BLaER1 treated with 17β-estradiol and CSF1 and Interleukin-3, amounts not matched to agents 10 nM and 100 nM (cell line): ENCODE measurements around the gene NRG3.

Experiments used
- H3K27ac ChIP-seq, 11 experiments: shearing (Covaris generic); formaldehyde crosslinking; 2 replicates each; pipeline ENCODE4 v1.8.1; 2022
- H3K27me3 ChIP-seq, 11 experiments: shearing (Covaris generic); formaldehyde crosslinking; 2 replicates each; pipeline ENCODE4 v1.8.1; 2022
- H3K36me3 ChIP-seq, 11 experiments: shearing (Covaris generic); formaldehyde crosslinking; 2 replicates each; pipeline ENCODE4 v1.8.1; 2022
- H3K4me1 ChIP-seq, 10 experiments: shearing (Covaris generic); formaldehyde crosslinking; 2 replicates each; pipeline ENCODE4 v1.8.1; 2022
- H3K4me2 ChIP-seq, 11 experiments: shearing (Covaris generic); formaldehyde crosslinking; 2 replicates each; pipeline ENCODE4 v1.8.1; 2022
- H3K4me3 ChIP-seq, 10 experiments: shearing (Covaris generic); formaldehyde crosslinking; 2 replicates each; pipeline ENCODE4 v1.8.1; 2022
- H3K9ac ChIP-seq, 11 experiments: shearing (Covaris generic); formaldehyde crosslinking; 2 replicates each; pipeline ENCODE4 v1.8.1; 2022
- H3K9me3 ChIP-seq, 11 experiments: shearing (Covaris generic); formaldehyde crosslinking; replicated peaks in 1 of 11; 2 replicates each; pipeline ENCODE4 v1.8.1; 2022
- H4K20me1 ChIP-seq, 11 experiments: shearing (Covaris generic); formaldehyde crosslinking; 2 replicates each; pipeline ENCODE4 v1.8.1; 2022
- Cebpa-rat ChIP-seq, 11 experiments: shearing (Covaris generic); IDR thresholded peaks; 2 replicates each; pipeline ENCODE4 v1.8.1; 2022

The NRG3 gene

DNA sequence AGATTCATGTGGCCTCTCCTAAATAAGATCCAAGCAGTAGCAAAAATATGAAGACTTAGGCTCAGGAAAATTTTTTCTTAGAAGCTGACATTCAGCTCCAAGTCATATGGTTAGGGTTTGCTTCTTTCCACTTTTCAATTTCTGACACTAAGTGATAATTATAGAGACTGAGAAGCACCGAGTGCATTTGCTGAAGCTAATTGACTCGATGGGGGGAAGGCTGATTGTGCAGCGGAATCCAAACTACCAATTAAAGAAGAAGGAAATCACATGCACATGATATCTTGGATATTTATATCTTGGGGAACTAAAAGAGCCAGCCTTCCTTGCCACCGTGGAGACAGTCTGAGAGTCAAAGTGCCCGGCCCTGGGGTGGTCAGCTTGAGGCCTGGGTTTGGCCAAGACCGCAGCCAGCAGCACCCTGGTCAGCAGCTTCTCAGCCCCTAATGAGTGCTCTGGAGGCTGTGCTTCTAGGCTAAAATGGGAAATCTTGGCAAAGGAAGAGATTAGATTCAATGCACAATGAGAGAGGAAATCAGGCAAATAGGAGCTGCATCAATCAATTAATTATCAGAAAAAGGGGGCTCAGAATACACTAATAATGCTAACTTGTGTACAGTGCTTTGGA, 589.3 kb downstream of the NRG3 start:
- no peak for TF ChIP-seq Cebpa-rat (IDR thresholded peaks at IDR 0.05)
- Histone ChIP-seq H3K9ac (no peak overlapping the region), H3K27ac (no peak overlapping the region)

DNA sequence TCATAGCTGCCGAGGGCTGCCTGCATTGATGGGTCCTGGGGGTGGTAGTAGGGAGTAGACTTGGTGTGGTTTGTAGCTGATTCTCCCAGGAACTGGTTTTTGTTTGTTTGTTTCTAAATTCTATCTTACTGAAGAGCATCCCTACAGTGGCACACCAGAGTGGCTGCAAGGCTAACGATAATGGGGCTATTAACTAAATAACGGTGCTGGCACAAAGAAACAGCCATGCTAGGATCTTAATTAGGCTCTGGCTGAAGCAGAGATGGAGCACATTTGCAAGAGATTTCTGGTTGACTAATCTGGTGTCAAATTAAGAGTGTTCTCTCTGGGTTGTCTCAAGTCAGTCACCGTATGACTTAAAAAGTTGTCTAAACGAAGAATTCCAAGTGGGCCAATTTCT, 590.0 kb downstream of the NRG3 start:
- Histone ChIP-seq H3K4me2 (peak overlapping the region in 3 of 11 experiments; percentile 17 to 32 (median 21); a peak in 6 of 22 replicates), H3K4me1 (peaks cover 0 to 39% (median 15%) of the 10 kb centered on the region in 10 experiments; a peak in 9 of 20 replicates), H3K36me3 (peaks cover 0 to 13% (median 0%) of the 10 kb centered on the region in 11 experiments; a peak in 4 of 22 replicates), H3K9ac (no peak overlapping the region), H3K27me3 (no peaks in the 10 kb centered on the region), H3K4me3 (no peak overlapping the region), H3K27ac (no peak overlapping the region), H3K9me3 (peaks cover 0 to 16% (median 0%) of the 10 kb centered on the region in 11 experiments; a peak in 4 of 22 replicates), H4K20me1 (no peaks in the 10 kb centered on the region)
- TF ChIP-seq Cebpa-rat (IDR thresholded peaks at IDR 0.05) = no peak

More for the DNA sequence above, 589.3 kb downstream of the NRG3 start:
- Histone ChIP-seq H3K4me1 (peaks cover 0 to 39% (median 15%) of the 10 kb centered on the region in 10 experiments; a peak in 9 of 20 replicates), H3K4me3 (no peak overlapping the region), H3K9me3 (peaks cover 0 to 16% (median 0%) of the 10 kb centered on the region in 11 experiments; a peak in 4 of 22 replicates), H4K20me1 (no peaks in the 10 kb centered on the region), H3K36me3 (peaks cover 0 to 16% (median 0%) of the 10 kb centered on the region in 11 experiments; a peak in 4 of 22 replicates), H3K4me2 (peak overlapping the region in 7 of 11 experiments; percentile 3 to 32 (median 20); a peak in 10 of 22 replicates), H3K27me3 (no peaks in the 10 kb centered on the region)

DNA sequence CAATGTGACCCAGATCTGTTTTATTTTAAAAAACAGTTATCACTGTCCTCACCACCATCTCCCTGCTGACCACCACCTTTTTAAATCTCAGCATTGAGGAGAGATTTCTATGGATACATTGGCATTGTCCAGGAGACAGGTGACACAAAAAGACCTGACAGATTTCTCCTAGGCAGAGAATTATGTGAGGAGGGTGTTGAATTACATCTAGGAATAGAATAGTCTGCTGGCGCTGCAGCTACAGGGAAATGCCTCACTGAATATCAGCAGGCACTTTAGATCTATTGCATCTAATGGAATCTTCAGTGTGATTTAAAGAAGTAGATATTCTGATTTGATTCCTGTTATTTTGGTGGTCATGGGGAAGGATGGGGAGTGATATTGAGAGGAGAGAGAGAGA, 593.5 kb downstream of the NRG3 start:
- no peak for TF ChIP-seq Cebpa-rat (IDR thresholded peaks at IDR 0.05)
- H3K4me3 ChIP-seq = no peak overlapping the region
- peaks cover 0 to 11% (median under 1%) of the 10 kb centered on the region in 11 experiments; a peak in 4 of 22 replicates for H3K9me3 ChIP-seq
- no peak overlapping the region; a peak in 2 of 22 replicates for H3K4me2 ChIP-seq
- peaks cover 0 to 39% (median 15%) of the 10 kb centered on the region in 10 experiments; a peak in 9 of 20 replicates for H3K4me1 ChIP-seq
- peaks cover 0 to 5% (median 0%) of the 10 kb centered on the region in 11 experiments; a peak in 2 of 22 replicates for H3K36me3 ChIP-seq
- no peak overlapping the region for H3K9ac ChIP-seq
- no peaks in the 10 kb centered on the region for H3K27me3 ChIP-seq
- no peaks in the 10 kb centered on the region for H4K20me1 ChIP-seq
- no peak overlapping the region for H3K27ac ChIP-seq

- H3K4me1 ChIP-seq = peaks cover 0 to 12% (median 0%) of the 10 kb centered on the region in 10 experiments; a peak in 5 of 20 replicates
- peaks cover 0 to 8% (median 0%) of the 10 kb centered on the region in 11 experiments; a peak in 1 of 22 replicates for H3K36me3 ChIP-seq
- no peaks in the 10 kb centered on the region for H4K20me1 ChIP-seq
- no peak overlapping the region for H3K4me3 ChIP-seq
- peaks cover 0 to 25% (median 14%) of the 10 kb centered on the region in 11 experiments; a peak in 13 of 22 replicates for H3K9me3 ChIP-seq
- no peak overlapping the region for H3K9ac ChIP-seq
- H3K27ac ChIP-seq = no peak overlapping the region
- TF ChIP-seq Cebpa-rat (IDR thresholded peaks at IDR 0.05) = no peak
- no peaks in the 10 kb centered on the region for H3K27me3 ChIP-seq
- no peak overlapping the region for H3K4me2 ChIP-seq
Measured at GRCh38 chr10:82472406-82473335, 597.7 kb downstream of the NRG3 start.

DNA sequence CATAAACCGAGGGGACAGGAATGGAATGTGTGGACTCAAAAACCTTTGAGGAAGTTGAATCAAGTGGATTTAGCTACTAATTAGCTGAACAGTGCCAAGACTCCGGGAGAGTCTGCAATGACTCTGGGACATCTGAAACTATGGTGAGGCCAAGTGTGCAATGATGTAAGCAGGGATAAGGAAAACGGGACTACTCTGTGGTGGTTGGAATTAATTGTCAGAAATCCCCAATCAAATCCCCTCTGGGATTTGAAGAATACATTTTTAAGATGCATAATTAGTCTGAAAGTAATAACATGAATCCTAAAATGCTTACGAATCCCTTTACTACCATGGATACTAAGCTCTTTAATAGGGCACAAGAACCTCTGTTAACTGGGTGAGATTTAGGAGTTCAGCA, 602.8 kb downstream of the NRG3 start:
- Histone ChIP-seq H3K4me2 (no peak overlapping the region), H3K9ac (no peak overlapping the region), H3K9me3 (peaks cover 0 to 33% (median 15%) of the 10 kb centered on the region in 11 experiments; a peak in 13 of 22 replicates), H3K27me3 (no peaks in the 10 kb centered on the region), H3K4me3 (no peak overlapping the region), H3K4me1 (no peaks in the 10 kb centered on the region), H3K36me3 (0 out of 22 replicates have a peak, but pooled peaks cover 0 to 6% (median 0%) of the 10 kb centered on the region in 11 experiments), H3K27ac (no peak overlapping the region), H4K20me1 (no peaks in the 10 kb centered on the region)
- TF ChIP-seq Cebpa-rat (IDR thresholded peaks at IDR 0.05) = no peak

DNA sequence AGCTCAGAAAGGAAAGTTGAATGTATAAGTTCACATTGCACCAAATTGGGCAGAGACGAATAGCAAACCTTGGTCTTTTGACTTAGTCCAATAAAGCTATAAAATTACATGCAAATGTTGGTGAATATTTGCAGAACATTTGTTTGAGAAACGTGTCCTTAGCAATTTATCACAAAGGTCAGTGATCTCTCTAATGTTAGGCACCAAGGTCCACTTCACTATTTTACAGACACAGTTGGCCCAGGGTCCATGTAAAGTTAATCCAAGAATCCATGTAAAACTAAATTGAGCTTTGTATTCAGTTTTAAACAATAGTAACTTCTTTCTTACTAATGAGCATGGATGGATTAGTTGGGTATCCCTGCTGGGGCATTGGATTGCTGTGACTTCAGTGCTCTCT, 617.7 kb downstream of the NRG3 start:
- no peak overlapping the region for H3K9ac ChIP-seq
- TF ChIP-seq Cebpa-rat (IDR thresholded peaks at IDR 0.05) = no peak
- no peak overlapping the region for H3K4me2 ChIP-seq
- H4K20me1 ChIP-seq = no peaks in the 10 kb centered on the region
- H3K4me3 ChIP-seq = no peak overlapping the region
- H3K27ac ChIP-seq = no peak overlapping the region
- H3K9me3 ChIP-seq = peaks cover 8 to 37% (median 21%) of the 10 kb centered on the region in 11 experiments; a peak in 20 of 22 replicates
- H3K4me1 ChIP-seq = no peaks in the 10 kb centered on the region
- no peaks in the 10 kb centered on the region for H3K27me3 ChIP-seq
- peaks cover 0 to 19% (median 0%) of the 10 kb centered on the region in 11 experiments; a peak in 8 of 22 replicates for H3K36me3 ChIP-seq

GRCh38 chr10:82496114-82496513, 621.1 kb downstream of the NRG3 start:
- Histone ChIP-seq H4K20me1 (no peaks in the 10 kb centered on the region), H3K27ac (no peak overlapping the region), H3K9ac (no peak overlapping the region), H3K4me2 (no peak overlapping the region), H3K36me3 (peaks cover 0 to 17% (median 8%) of the 10 kb centered on the region in 11 experiments; a peak in 8 of 22 replicates), H3K27me3 (no peaks in the 10 kb centered on the region), H3K9me3 (peaks cover 8 to 45% (median 26%) of the 10 kb centered on the region in 11 experiments; a peak in 20 of 22 replicates), H3K4me1 (no peaks in the 10 kb centered on the region), H3K4me3 (no peak overlapping the region)
- no peak for TF ChIP-seq Cebpa-rat (IDR thresholded peaks at IDR 0.05)

- Histone ChIP-seq H4K20me1 (no peaks in the 10 kb centered on the region), H3K27ac (no peak overlapping the region), H3K27me3 (no peaks in the 10 kb centered on the region), H3K4me2 (no peak overlapping the region), H3K36me3 (peaks cover 0 to 17% (median 8%) of the 10 kb centered on the region in 11 experiments; a peak in 8 of 22 replicates), H3K9ac (no peak overlapping the region), H3K4me1 (0 out of 20 replicates have a peak, but pooled peaks cover 0 to under 1% (median 0%) of the 10 kb centered on the region in 10 experiments), H3K4me3 (no peak overlapping the region), H3K9me3 (peaks cover 8 to 43% (median 21%) of the 10 kb centered on the region in 11 experiments; a peak in 20 of 22 replicates)
- TF ChIP-seq Cebpa-rat (IDR thresholded peaks at IDR 0.05) = no peak
Measured at GRCh38 chr10:82497439-82497838, 622.4 kb downstream of the NRG3 start.
